ENCODE results near the gene RNF40.

Gene RNF40

DNA sequence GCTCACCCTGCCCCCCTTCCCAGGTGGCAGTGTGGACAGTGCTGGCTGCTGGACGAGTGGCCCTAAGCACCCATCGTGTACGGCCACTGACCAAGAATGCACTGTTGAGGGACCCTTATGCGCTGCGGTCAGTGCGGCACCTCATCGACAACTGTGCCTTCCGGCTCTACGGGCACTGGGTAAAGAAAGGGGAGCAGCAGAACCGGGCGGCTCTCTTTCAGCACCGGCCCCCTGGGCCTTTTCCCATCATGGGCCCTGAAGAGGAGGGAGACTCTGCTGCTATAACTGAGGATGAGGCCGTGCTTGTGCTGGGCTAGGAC, 5.4 kb upstream of the RNF40 start:
- Histone ChIP-seq H3K4me3 (ENCODE audit: low read depth, low read length) (no peak overlapping the region), H3K27me3 (replicated peaks) (no peaks in the 10 kb centered on the region), H3K27ac (no peak overlapping the region), H3K36me3 (replicated peaks) (peaks cover 27% of the 10 kb centered on the region)
- DNase-seq, result no peak
- in situ Hi-C loops (cut with HindIII; ENCODE audit: low pct_ligation_motif_present, low sequenced_read_pairs), result no loop called here
- TF ChIP-seq, protein P1, sequence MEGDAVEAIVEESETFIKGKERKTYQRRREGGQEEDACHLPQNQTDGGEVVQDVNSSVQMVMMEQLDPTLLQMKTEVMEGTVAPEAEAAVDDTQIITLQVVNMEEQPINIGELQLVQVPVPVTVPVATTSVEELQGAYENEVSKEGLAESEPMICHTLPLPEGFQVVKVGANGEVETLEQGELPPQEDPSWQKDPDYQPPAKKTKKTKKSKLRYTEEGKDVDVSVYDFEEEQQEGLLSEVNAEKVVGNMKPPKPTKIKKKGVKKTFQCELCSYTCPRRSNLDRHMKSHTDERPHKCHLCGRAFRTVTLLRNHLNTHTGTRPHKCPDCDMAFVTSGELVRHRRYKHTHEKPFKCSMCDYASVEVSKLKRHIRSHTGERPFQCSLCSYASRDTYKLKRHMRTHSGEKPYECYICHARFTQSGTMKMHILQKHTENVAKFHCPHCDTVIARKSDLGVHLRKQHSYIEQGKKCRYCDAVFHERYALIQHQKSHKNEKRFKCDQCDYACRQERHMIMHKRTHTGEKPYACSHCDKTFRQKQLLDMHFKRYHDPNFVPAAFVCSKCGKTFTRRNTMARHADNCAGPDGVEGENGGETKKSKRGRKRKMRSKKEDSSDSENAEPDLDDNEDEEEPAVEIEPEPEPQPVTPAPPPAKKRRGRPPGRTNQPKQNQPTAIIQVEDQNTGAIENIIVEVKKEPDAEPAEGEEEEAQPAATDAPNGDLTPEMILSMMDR (IDR thresholded peaks at IDR 0.05; ENCODE audit: low read depth, low read length, missing control alignments), result no peak

DNA sequence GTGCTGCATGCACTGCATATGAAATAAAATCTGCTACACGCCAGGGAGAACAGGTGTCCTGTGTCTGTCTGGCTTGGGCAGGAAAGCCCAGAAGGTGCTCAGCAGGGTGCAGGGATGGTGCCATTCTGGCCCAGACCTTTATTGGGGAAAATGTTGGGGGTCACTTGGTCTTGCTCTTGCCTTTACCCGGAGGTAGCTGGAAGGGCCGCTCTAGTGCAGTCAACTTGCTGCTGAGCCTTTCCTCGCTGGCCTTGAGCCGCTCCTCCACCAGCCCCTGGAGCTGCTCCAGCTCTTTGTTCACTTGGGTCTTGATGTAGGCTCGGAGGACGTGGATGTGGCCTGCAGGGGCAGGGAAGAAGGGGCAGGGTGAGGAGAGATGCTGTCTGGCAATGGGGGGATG, 4.8 kb upstream of the RNF40 start:
- in situ Hi-C loops (cut with HindIII; ENCODE audit: low pct_ligation_motif_present, low sequenced_read_pairs), result no loop called here
- Histone ChIP-seq H3K4me3 (ENCODE audit: low read depth, low read length) (no peak overlapping the region), H3K36me3 (replicated peaks) (peaks cover 27% of the 10 kb centered on the region), H3K27ac (no peak overlapping the region), H3K27me3 (replicated peaks) (no peaks in the 10 kb centered on the region)
- no peak for DNase-seq
- TF ChIP-seq, protein P1 (IDR thresholded peaks at IDR 0.05; ENCODE audit: low read depth, low read length, missing control alignments), result no peak

DNA sequence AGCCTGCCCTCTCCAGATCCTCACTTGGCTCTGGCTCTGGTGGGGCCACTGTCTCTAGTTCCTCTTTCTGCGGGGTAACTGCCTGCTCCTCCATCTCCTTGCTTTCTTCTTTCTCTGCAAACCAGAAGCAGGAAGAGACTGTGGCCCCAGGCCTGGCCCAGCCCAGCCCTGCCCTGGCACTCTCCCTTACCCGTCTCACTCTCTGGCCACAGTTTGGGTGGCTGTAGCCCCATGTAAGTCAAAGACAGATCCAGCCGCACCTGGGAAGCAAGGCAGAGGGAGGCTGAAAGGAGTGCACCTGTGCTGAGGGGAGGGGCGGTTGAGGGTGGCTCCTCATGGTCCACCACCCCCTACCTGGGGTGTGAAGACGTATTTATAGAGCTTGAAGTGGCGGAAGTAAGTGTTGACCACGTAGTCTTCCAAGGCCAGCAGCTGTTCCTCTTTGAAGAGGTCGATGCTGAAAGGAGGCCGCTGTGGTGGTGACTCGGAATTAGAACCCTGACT, 3.1 kb upstream of the RNF40 start:
- no peak for DNase-seq

DNA sequence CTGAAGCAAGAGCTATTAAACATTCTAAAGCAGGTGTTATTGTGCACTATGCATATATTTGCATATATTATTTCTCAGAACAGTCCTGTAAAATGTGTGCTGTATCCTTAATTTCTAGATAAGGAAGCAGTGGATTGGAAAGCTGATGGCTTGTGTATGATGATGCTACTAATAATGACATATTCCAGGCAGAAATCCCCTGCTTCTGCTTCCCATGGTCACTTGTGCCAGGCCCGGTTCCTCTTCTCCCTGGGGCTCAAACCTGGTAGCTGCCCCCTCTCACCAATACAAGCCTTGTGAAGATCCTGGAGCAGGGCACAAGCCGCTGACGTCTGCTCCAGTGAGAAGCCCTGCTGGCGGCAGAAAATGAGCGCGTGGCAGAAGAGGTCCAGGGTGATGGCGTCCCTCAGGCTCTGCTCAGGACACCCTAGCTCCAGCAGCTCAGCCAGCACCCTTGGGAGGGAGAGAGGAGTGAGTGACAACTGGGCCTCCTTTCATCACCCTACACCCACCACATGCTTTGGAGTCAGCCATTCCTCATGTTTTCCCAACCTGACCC, 2.0 kb upstream of the RNF40 start:
- in situ Hi-C loops (cut with HindIII; ENCODE audit: low pct_ligation_motif_present, low sequenced_read_pairs), result no loop called here
- Histone ChIP-seq H3K27ac (no peak overlapping the region), H3K4me3 (ENCODE audit: low read depth, low read length) (no peak overlapping the region), H3K27me3 (replicated peaks) (no peaks in the 10 kb centered on the region), H3K36me3 (replicated peaks) (peaks cover 24% of the 10 kb centered on the region)
- TF ChIP-seq, protein P1 (IDR thresholded peaks at IDR 0.05; ENCODE audit: low read depth, low read length, missing control alignments), result no peak
- DNase-seq, result no peak

More for the DNA sequence above, 3.1 kb upstream of the RNF40 start:
- H3K27ac ChIP-seq, result no peak overlapping the region
- peaks cover 24% of the 10 kb centered on the region for H3K36me3 ChIP-seq (replicated peaks)
- H3K27me3 ChIP-seq (replicated peaks), result no peaks in the 10 kb centered on the region
- in situ Hi-C loops (cut with HindIII; ENCODE audit: low pct_ligation_motif_present, low sequenced_read_pairs), result no loop called here
- no peak overlapping the region for H3K4me3 ChIP-seq (ENCODE audit: low read depth, low read length)
- TF ChIP-seq, protein P1 (IDR thresholded peaks at IDR 0.05; ENCODE audit: low read depth, low read length, missing control alignments), result no peak

DNA sequence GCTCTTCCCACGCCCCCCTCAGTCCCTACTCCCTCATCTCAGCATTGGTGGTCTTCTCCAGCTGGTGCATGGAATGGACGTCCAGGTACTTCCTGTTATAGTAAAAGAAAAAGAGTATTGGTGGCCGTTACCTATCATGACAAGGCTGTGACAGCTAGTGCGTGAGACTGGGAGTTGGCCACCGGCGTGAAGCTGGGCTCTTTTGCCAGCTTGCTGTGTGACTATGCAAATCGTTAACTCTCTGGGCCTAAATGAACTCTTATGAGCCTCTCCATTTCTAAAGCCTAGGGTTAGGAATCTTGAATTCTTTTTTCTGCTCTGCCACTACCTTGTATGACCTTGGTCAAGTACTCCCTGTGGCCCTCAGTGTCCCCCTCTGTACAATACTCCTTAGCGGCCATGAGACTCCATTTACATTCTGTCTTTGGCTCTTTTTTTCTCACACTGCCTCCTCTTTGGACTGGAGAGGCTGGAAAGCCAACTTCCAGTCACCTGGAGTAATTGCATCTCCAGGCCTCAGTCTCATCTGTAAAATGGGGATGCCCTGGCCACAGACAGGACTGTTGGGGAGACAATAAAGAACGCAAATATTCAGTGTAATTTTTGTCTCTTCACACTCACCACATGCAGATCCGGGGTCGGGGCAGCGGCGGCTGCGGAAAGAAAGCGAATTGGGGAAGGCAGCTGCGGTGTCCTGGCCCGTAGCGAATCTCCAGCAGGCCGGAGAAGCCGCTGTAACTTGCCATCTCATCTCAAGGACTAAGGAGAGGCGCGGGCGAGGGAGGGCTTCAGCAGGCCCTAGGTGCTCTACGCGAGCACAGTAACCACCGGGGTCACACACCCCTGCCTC, 1.3 kb upstream of the RNF40 start:
- Histone ChIP-seq H3K36me3 (replicated peaks) (peaks cover 31% of the 10 kb centered on the region), H3K27me3 (replicated peaks) (no peaks in the 10 kb centered on the region), H3K4me3 (ENCODE audit: low read depth, low read length) (peak overlapping the region; percentile 92), H3K27ac (no peak overlapping the region)
- in situ Hi-C loops (cut with HindIII; ENCODE audit: low pct_ligation_motif_present, low sequenced_read_pairs), result no loop called here
- TF ChIP-seq, protein P1 (IDR thresholded peaks at IDR 0.05; ENCODE audit: low read depth, low read length, missing control alignments), result no peak
- DNase-seq, result no peak
